NK-92 (cell line): ENCODE data around the gene TGFB1I1.

Experiments used
- DNase-seq: peaks from one replicate; lab custom pipeline; 2025; ENCODE audit not compliant: unreplicated experiment; lab: John Stamatoyannopoulos, UW

The TGFB1I1 gene

DNA sequence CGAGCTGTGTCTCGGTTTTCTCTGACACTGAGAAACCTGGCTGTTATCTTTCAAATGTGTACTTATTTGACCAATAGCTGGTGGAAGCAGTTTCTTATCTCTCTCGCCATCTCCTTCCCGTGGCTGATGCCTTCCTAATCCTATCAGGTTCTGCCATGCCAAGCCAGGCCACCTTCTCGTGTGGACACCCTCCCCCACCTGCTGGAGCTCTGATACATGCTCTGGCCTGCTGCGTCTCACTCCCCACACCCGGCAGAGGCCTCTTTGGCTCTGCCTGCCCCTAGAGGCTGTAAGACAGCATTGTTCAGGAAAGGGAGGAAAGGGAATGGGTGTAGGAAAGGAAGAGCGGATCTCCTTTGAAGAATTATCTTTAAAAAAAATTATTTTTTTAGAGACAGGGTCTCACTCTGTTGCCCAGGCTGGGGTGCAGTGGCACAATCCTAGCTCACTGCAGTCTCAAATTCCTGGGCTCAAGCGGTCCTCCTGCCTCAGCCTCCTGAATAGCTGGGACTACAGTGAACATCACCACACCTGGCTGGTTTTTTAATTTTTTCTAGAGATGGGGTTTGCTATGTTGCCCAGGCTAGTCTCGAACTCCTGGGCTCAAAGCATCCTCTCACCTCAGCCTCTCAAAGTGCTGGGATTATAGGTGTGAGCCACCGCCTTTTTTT is 20.1 kb upstream of the TGFB1I1 start:
- no peak for DNase-seq

DNA sequence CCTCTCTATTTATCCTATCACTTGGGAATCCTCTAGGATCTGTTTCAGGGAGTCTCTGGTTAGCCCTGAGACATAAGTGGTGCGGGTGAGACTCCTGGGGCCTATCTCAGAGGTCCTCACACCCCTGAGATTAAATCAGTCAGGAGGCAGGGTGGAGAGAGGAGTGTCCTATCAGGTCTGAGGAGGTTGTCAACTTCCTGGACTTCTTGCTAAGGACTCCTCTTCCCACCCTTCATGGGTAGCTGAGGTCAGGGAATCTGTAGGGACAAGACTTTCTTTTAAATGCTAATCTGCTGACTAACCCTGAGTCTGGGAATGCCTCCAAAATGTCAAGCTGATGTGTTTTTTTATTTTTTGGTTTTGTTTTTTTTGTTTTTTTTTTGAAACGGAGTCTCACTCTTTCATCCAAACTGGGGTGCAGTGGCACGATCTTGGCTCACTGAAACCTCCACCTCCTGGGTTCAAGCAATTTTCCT is 19.3 kb upstream of the TGFB1I1 start:
- DNase-seq: no peak

GRCh38 chr16:31453255-31454204 is 18.4 kb upstream of the TGFB1I1 start:
- DNase-seq: no peak

DNA sequence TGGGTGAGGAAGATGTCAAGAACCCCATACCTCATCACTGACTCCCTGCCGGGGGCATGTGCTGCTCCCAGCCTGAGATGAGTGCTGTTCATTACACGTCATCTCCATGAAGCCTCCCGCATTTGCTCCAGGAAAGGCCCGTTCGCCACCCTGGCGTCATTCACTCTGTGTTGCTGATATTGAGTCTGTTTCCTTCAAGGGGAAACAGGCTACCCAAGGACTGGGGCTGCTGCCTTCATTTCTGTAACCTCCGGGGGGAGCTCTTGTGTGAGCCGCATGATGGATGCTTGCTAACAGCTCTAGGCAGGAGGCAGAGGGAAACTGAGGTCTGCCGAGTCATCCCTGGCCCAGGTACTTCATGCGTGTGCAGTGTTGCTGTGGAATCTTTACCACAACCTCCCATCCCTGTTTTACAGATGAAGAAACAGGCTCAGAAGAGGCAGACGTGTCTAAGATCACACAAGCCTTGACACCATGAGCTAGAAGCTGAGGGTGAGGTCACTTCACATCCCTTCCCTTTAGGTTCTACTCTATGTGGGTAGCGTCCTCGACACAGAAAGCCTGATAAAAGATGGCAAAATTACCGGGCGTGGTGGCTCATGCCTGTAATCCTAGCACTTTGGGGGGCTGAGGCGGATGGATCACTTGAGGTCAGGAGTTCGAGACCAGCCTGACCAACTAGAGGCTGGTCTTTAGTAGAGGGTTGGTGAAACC is 16.2 kb upstream of the TGFB1I1 start:
- no peak for DNase-seq

DNA sequence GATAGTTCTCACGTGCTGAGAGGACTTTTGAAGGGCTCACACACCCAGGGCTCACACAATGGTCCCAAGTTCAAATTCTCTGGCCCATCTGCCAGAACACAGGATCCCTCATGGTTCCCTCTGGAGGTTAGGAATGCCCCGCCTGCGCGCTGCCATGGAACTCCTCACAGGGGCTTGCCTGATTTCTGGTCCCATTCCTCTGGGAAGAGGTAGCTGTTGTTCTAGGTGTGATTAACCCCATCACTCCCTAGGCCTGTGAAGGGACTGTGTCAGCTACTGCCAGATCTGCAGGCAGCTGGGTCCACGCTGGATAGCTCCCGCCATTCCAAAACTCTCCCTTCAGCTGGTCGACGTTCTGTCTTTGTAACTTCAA is 15.0 kb upstream of the TGFB1I1 start:
- no peak for DNase-seq

DNA sequence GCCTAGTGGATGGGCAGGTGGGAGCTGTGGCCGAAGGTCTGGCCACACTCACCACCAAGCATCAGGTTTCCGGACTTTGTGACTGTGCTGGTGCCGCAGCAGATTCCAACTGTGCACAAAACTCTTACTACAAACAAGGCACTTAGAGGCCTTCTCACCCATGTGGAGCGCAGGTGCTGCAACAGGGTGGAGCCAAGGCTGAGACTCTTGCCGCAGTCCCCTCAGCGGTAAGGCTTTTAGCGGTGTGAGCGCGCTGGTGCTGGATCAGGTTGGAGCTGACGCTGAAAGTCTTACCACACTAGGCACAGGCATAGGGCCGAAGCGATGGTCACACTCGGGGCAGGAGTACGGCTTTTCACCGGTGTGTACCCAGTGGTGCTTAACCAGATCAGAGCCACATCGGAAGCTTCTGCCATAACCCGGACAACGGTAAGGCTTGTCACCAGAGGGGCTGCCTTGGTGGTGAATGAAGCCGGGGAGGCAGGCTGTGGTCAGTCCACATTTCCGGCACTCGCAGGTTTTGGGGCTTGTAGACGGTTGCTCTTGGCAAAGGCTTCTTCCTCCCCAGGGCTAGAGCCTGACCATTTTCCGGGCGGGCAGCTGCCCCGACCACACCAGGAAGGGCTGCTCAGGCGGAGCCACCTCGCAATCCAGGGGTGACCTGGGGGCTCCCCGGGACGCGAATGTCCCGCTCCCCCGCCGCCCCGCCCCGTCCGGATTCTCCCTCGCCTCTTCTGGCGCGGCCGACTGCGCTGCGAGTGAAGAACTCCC is 13.7 kb upstream of the TGFB1I1 start:
- DNase-seq: no peak

GRCh38 chr16:31458844-31459686 is 12.9 kb upstream of the TGFB1I1 start, which contains the start of gene ARMC5:
TSS of gene ARMC5 (plus strand) at chr16:31459501. CDS start at chr16:31459525, 24 bp downstream.
- peak; percentile 79 for DNase-seq

DNA sequence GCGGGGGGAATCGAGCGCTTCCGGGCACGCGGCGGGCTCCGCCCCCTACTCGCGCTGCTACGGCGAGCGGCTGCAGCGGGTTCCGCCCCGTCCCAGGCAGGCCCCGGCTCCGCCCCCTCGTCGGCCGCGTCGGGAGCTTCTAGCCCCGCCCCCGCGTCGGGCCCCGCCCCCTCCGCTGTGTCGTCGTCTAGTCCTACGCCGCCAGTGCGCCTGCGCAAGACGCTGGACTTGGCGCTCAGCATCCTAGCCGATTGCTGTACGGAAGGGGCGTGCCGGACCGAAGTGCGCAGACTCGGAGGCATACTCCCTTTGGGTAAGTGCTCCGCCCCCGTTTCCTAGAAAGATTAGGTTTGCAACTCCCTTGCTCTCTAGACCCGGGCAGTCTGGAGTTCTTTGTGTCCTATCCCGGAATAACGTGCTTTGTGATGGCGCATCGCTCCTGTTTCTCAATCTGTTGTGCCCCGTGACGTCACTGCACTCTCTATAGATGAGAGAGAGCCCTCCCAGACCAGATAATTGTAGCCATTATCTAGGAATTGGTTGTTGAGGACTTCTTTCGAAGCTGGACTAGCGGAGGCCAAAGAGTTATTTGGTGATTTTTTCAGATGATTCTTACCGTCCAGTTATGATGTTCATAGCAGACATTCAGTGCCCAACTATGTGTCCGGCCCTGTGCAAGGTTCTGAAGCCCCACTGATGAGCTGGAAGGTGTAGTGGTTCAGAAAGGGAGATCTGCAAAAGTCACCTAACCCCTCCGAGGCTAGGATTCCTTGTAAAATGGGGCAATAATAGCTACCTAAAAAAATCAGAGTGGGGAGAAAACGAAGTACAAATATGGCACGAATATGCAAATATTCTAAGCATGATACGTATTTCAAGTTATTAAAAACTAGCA is 12.0 kb upstream of the TGFB1I1 start:
- DNase-seq: peak; percentile 98

DNA sequence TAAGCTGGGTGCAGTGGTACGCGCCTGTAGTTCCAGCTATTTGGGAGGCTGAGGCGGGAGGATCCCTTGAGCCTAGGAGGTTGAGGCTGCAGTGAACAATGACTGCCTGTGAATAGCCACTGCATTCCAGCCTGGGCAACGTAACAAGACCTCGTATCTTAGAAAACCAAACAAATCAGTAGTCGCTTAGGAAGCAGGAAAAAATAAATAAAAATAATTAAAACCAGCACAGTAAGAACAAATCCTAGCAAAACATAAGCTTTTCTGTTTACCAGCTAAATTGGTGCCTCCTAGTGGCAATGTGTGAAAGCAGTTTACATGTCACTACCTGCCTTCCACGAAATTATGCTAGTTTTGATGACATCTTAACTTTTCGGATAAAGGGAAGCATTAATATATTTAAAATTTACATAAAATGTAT is 11.4 kb upstream of the TGFB1I1 start:
- no peak for DNase-seq

GRCh38 chr16:31461201-31461920 is 10.6 kb upstream of the TGFB1I1 start:
- no peak for DNase-seq

DNA sequence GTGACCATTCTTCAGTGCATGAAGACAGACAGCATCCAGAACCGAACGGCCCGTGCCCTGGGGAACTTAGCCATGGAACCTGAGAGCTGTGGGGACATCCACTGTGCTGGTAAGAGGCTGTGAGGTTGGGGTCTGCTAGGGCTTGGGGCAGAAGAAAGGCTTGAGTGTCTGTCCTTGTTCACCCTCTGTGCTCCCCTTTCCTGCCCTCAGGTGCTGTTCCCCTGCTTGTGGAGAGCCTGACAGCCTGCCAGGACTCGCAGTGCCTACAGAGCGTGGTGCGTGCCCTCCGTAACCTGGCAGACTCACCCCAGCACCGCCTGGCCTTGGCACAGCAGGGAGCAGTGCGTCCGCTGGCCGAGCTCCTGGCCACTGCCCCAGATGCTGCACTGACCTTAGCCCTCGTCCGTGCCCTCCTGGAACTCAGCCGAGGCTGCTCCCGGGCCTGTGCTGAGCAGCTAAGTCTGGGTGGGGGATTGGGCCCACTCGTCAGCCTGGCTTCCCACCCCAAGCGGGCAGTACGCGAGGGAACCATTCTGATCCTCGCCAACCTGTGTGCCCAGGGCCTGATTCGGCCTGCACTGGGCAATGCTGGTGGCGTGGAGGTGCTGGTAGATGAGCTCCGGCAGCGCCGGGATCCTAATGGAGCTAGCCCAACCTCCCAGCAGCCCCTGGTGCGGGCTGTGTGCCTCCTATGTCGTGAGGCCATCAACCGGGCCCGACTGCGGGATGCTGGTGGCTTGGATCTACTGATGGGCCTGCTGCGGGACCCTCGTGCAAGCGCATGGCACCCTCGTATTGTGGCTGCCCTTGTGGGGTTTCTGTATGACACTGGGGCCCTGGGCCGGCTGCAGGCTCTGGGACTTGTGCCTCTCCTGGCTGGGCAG is 9.8 kb upstream of the TGFB1I1 start:
- DNase-seq: no peak

- DNase-seq: no peak
Observed at GRCh38 chr16:31464348-31464769, 7.6 kb upstream of the TGFB1I1 start.

DNA sequence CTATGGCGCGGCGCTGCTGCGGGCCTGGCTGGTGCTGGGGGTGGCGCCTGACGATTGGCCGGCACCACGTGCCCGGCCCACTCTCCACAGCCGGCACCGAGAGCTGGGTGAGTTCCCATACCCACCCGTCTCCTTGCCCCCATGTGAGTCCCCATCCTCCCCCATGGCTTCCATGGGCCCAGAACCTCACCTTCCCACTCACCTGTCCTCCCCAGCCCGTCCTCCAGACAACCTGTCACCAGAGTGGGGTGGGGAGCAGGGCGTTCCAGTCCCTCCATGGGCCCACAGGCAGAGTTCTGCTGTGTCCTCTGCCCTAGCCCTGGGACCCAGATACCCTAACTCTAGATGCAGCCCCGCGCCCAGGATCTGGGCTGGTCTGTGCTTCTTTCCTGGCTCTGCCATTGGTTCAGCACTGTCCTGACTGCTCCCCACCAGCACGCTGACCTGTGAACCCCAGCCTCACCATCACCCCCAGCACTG is 7.1 kb upstream of the TGFB1I1 start:
- no peak for DNase-seq

DNA sequence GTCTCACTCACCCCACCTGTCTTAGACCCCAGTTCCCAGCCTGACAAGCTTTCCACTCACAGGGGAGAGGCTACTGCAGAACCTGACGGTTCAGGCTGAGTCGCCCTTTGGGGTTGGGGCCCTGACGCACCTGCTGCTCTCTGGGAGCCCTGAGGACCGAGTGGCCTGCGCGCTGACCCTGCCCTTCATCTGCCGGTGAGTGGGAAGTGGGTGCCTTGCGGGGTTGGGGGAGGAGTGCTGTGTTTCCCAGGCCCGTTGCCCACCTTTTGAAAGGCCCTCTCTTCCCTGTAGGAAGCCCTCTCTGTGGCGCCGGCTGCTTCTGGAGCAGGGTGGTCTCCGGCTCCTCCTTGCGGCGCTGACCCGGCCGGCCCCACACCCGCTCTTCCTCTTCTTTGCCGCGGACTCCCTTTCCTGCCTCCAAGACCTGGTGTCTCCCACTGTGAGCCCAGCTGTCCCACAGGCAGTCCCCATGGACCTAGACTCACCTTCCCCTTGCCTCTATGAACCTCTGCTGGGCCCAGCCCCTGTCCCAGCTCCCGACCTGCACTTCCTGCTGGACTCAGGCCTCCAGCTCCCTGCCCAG is 6.1 kb upstream of the TGFB1I1 start:
- no peak for DNase-seq

DNA sequence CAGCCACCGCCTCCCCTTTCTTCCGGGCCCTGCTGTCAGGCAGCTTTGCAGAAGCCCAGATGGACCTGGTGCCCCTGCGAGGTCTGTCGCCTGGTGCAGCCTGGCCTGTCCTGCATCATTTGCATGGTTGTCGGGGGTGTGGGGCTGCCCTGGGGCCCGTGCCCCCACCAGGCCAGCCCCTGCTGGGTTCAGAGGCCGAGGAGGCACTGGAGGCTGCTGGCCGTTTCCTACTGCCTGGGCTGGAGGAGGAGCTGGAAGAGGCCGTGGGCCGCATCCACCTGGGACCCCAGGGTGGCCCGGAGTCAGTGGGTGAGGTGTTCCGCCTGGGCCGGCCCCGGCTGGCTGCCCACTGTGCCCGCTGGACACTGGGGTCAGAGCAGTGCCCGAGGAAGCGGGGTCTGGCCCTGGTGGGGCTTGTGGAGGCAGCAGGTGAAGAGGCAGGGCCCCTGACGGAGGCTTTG is 5.5 kb upstream of the TGFB1I1 start:
- DNase-seq: no peak

GRCh38 chr16:31467151-31467773 is 4.7 kb upstream of the TGFB1I1 start:
- DNase-seq: no peak
